Loucy (cell line): ENCODE measurements around the gene LYZL6.
A peak's percentile ranks its signal among the peaks of the same experiment; 100 is the strongest.

Experiments
- H2AFZ ChIP-seq: fragments of 200-600 bp; sonication (generic); 2 replicates; pipeline ENCODE4 v1.6.0; 2016; ENCODE audit warnings: antibody characterized with exemption, mild to moderate bottlenecking, low read length, moderate library complexity
- H3F3A ChIP-seq: fragments of 200-600 bp; 2 replicates; pipeline ENCODE4 v1.6.0; 2016; ENCODE audit warnings: antibody characterized with exemption, low read depth, mild to moderate bottlenecking
- H3K27me3 ChIP-seq: fragments of 200-600 bp; sonication (generic); 2 replicates; pipeline ENCODE4 v1.6.1; 2014; ENCODE audit warnings: low read length, mild to moderate bottlenecking; ENCODE audit not compliant: insufficient read depth, poor library complexity, severe bottlenecking
- H3K36me3 ChIP-seq: fragments of 200-600 bp; sonication (generic); 2 replicates; pipeline ENCODE4 v1.6.1; 2016; ENCODE audit warnings: low read length; ENCODE audit not compliant: insufficient read depth
- H3K4me1 ChIP-seq: fragments of 200-600 bp; sonication (generic); 2 replicates; pipeline ENCODE4 v1.5.1; 2014; ENCODE audit warnings: low read length, mild to moderate bottlenecking; ENCODE audit not compliant: insufficient read depth, poor library complexity, severe bottlenecking
- H3K4me2 ChIP-seq: fragments of 200-600 bp; sonication (generic); 2 replicates; pipeline ENCODE4 v1.6.0; 2014; ENCODE audit warnings: antibody characterized with exemption, low read length, low read depth, mild to moderate bottlenecking; ENCODE audit not compliant: poor library complexity, severe bottlenecking
- H3K4me3 ChIP-seq: fragments of 200-600 bp; sonication (generic); 2 replicates; pipeline ENCODE4 v1.5.1; 2014; ENCODE audit warnings: low read length, mild to moderate bottlenecking, mixed read lengths; ENCODE audit not compliant: poor library complexity, severe bottlenecking
- H3K79me2 ChIP-seq: fragments of 200-600 bp; sonication (generic); 2 replicates; pipeline ENCODE4 v1.6.1; 2014; ENCODE audit warnings: low read length; ENCODE audit not compliant: insufficient read depth
- H3K9ac ChIP-seq: fragments of 200-600 bp; sonication (generic); 2 replicates; pipeline ENCODE4 v1.6.0; 2014; ENCODE audit warnings: mild to moderate bottlenecking, low read depth, low read length, moderate library complexity; ENCODE audit not compliant: poor library complexity, severe bottlenecking
- H3K9me2 ChIP-seq: fragments of 200-600 bp; sonication (generic); replicated peaks from 2 replicates; pipeline ENCODE4 v1.6.1; 2016; ENCODE audit warnings: low read depth, low read length, mixed read lengths
- H3K9me3 ChIP-seq: fragments of 200-600 bp; sonication (generic); 2 replicates; pipeline ENCODE4 v1.6.1; 2014; ENCODE audit warnings: mild to moderate bottlenecking, antibody characterized with exemption, low read length, low read depth; ENCODE audit not compliant: insufficient read depth
- H4K20me1 ChIP-seq: fragments of 200-600 bp; sonication (generic); 2 replicates; pipeline ENCODE4 v1.6.0; 2014; ENCODE audit warnings: antibody characterized with exemption, low read length, mild to moderate bottlenecking; ENCODE audit not compliant: insufficient read depth, poor library complexity, severe bottlenecking
- CTCF ChIP-seq: fragments of 200-600 bp; sonication (generic); conservative IDR thresholded peaks from 2 replicates; pipeline ENCODE4 v1.5.1; 2014; ENCODE audit warnings: mild to moderate bottlenecking, antibody characterized with exemption, low read length
- EZH2phosphoT487 ChIP-seq: fragments of 200-600 bp; IDR thresholded peaks from 2 replicates; pipeline ENCODE4 v1.6.1; 2018; ENCODE audit warnings: antibody characterized with exemption, mild to moderate bottlenecking, moderate library complexity, borderline replicate concordance

Gene LYZL6

GRCh38 chr17:35981908-35982330, 38.4 kb upstream of the LYZL6 start:
- H2AFZ ChIP-seq, result no peak overlapping the region
- H3K4me2 ChIP-seq, result no peak overlapping the region
- H3K4me3 ChIP-seq, result no peak overlapping the region
- H4K20me1 ChIP-seq, result no peaks in the 10 kb centered on the region
- no peaks in the 10 kb centered on the region for H3K79me2 ChIP-seq
- TF ChIP-seq EZH2phosphoT487, result no peak
- TF ChIP-seq CTCF, result peak; percentile 64
- H3K9me2 ChIP-seq, result no peaks in the 10 kb centered on the region
- no peak overlapping the region for H3K9ac ChIP-seq
- no peaks in the 10 kb centered on the region for H3K9me3 ChIP-seq
- H3F3A ChIP-seq, result no peaks in the 10 kb centered on the region
- no peaks in the 10 kb centered on the region for H3K4me1 ChIP-seq
- no peaks in the 10 kb centered on the region for H3K27me3 ChIP-seq
- H3K36me3 ChIP-seq, result no peaks in the 10 kb centered on the region

- no peak for TF ChIP-seq EZH2phosphoT487
- no peak for TF ChIP-seq CTCF
- Histone ChIP-seq H3K4me3 (no peak within 1 kb of the TSS), H3K27me3 (no peaks in the 10 kb centered on the region), H3K36me3 (no peaks in the 10 kb centered on the region), H3F3A (no peaks in the 10 kb centered on the region), H3K4me1 (no peaks in the 10 kb centered on the region), H3K9ac (no peak within 1 kb of the TSS), H2AFZ (no peak within 1 kb of the TSS), H3K79me2 (no peaks in the 10 kb centered on the region), H3K4me2 (no peak within 1 kb of the TSS), H4K20me1 (no peaks in the 10 kb centered on the region), H3K9me3 (no peaks in the 10 kb centered on the region), H3K9me2 (no peaks in the 10 kb centered on the region)
These were observed 37.7 kb upstream of the LYZL6 start, which contains the start of gene CCL16 for GRCh38 chr17:35981246-35981645. TSS of gene CCL16 (minus strand) at chr17:35981497. CDS start at chr17:35981420, 77 bp downstream.

GRCh38 chr17:35978346-35978745, 34.8 kb upstream of the LYZL6 start:
- Histone ChIP-seq H3F3A (no peaks in the 10 kb centered on the region), H3K4me1 (no peaks in the 10 kb centered on the region)

More at GRCh38 chr17:35978346-35978745, 34.8 kb upstream of the LYZL6 start:
- Histone ChIP-seq H3K36me3 (no peaks in the 10 kb centered on the region), H3K4me3 (no peak overlapping the region), H3K27me3 (no peaks in the 10 kb centered on the region), H3K9me3 (no peaks in the 10 kb centered on the region), H2AFZ (no peak overlapping the region), H3K79me2 (no peaks in the 10 kb centered on the region), H4K20me1 (no peaks in the 10 kb centered on the region), H3K9me2 (no peaks in the 10 kb centered on the region), H3K4me2 (no peak overlapping the region), H3K9ac (no peak overlapping the region)
- TF ChIP-seq CTCF (no peak), EZH2phosphoT487 (no peak)
